HepG2 (cell line): ENCODE results near the gene NRAP. TPM values are rescaled to one million over a fixed set of nuclear protein-coding genes. Genes with fewer than 3 reads are reported as not detected.

Experiments
- ATAC-seq: fragments of 200-7000 bp; cut with Tn5 transposase; 3 replicates; pipeline ENCODE4 v1.9.1; 2020; ENCODE audit warnings: mild to moderate bottlenecking, moderate library complexity
- BruUV-seq: library from RNA; stranded (reverse); fragments of 400-500 nt; replicated peaks from 2 replicates; lab custom pipeline; 2021; lab: Mats Ljungman, UMichigan
- CTCF ChIA-PET: fragments of 300-600 bp; formaldehyde crosslinking; extraction: SDS; loops from one replicate; lab custom pipeline; 2021; ENCODE audit warnings: low total read pairs, inconsistent platforms, low intra/inter-chr PET ratio; lab: Yijun Ruan, JAX
- POLR2A ChIA-PET: fragments of 350-600 bp; sonication (Branson Sonifier 250); formaldehyde crosslinking; loops from one replicate; lab custom pipeline; 2020; ENCODE audit warnings: antibody characterized with exemption, inconsistent platforms; lab: Yijun Ruan, JAX
- DNase-seq: peaks from one replicate; pipeline ENCODE4 v3.0.0-alpha.2; 2015; ENCODE audit warnings: low spot score
- FAIRE-seq: peaks from 3 replicates; lab custom pipeline; 2011; peaks lifted over from hg19 to GRCh38; lab: Jason Lieb, UNC
- H2AFZ ChIP-seq: one replicate; pipeline ENCODE4 v1.6.1; 2011; ENCODE audit warnings: low read length, inconsistent platforms
- H3K27ac ChIP-seq: fragments of 300-600 bp; 3 replicates; pipeline ENCODE4 v1.8.0; 2011; ENCODE audit warnings: mixed run types, mild to moderate bottlenecking, mixed read lengths, low read length, inconsistent platforms; ENCODE audit not compliant: insufficient read depth; ENCODE audit errors: extremely low read length
- H3K27me3 ChIP-seq, 2 experiments: fragments of 200-600 bp in 1 of 2; 2 replicates in 1 of 2; 3 replicates in 1 of 2; pipeline versions ENCODE4 v1.6.0 to v1.8.0; 2011; ENCODE audit warnings: low read length in 2 of 2, mild to moderate bottlenecking in 2 of 2, moderate library complexity in 2 of 2, inconsistent platforms in 1 of 2; ENCODE audit not compliant: insufficient read depth in 2 of 2, control insufficient read depth in 1 of 2
- H3K36me3 ChIP-seq, 2 experiments: fragments of 200-600 bp in 1 of 2; replicated peaks in 1 of 2; 2 replicates in 1 of 2; 3 replicates in 1 of 2; pipeline versions ENCODE4 v1.5.1 to v1.8.0; 2011; ENCODE audit warnings: low read length in 2 of 2, inconsistent platforms in 1 of 2; ENCODE audit not compliant: insufficient read depth in 2 of 2, control insufficient read depth in 1 of 2
- H3K4me1 ChIP-seq: 2 replicates; pipeline ENCODE4 v1.5.1; 2012; ENCODE audit warnings: low read length, inconsistent platforms; ENCODE audit not compliant: insufficient read depth
- H3K4me2 ChIP-seq: 2 replicates; pipeline ENCODE4 v1.6.0; 2011; ENCODE audit warnings: low read depth, low read length, inconsistent platforms
- H3K4me3 ChIP-seq, 3 experiments: fragments of 200-600 bp in 1 of 3; sonication (generic), shearing (Covaris generic) in 1 of 3; replicated peaks in 1 of 3; 2 replicates each; pipeline ENCODE4 v1.5.1; 2011 to 2016; ENCODE audit warnings: low read length in 3 of 3, inconsistent platforms in 2 of 3, low read depth in 2 of 3, mild to moderate bottlenecking in 2 of 3, control low read depth in 1 of 3, mixed read lengths in 1 of 3; ENCODE audit not compliant: insufficient read depth in 1 of 3
- H3K79me2 ChIP-seq: one replicate; pipeline ENCODE4 v1.6.1; 2011; ENCODE audit warnings: low read length, inconsistent platforms; ENCODE audit not compliant: insufficient read depth
- H3K9ac ChIP-seq: 2 replicates; pipeline ENCODE4 v1.6.0; 2011; ENCODE audit warnings: mild to moderate bottlenecking, low read depth, low read length, inconsistent platforms; ENCODE audit not compliant: insufficient read depth
- H3K9me3 ChIP-seq: 2 replicates; pipeline ENCODE4 v1.5.1; 2012; ENCODE audit warnings: mild to moderate bottlenecking, low read length
- H4K20me1 ChIP-seq: 2 replicates; pipeline ENCODE4 v1.6.0; 2011; ENCODE audit warnings: inconsistent platforms, mild to moderate bottlenecking, low read length, moderate library complexity; ENCODE audit not compliant: insufficient read depth
- ARID3A ChIP-seq: IDR thresholded peaks from 2 replicates; pipeline ENCODE4 v1.6.1; 2012; ENCODE audit warnings: low read depth, low read length, improper control_type of control experiment
- ETV5 ChIP-seq: IDR thresholded peaks from 2 replicates; pipeline ENCODE4 v1.6.1; 2018; ENCODE audit warnings: missing biosample characterization, missing genetic modification reagents, inconsistent platforms, borderline replicate concordance
- KLF6 ChIP-seq: IDR thresholded peaks from 2 replicates; pipeline ENCODE4 v1.8.0; 2016; ENCODE audit warnings: missing biosample characterization, missing genetic modification reagents
- PRMT3 ChIP-seq: sonication (generic); formaldehyde crosslinking; IDR thresholded peaks from 2 replicates; pipeline ENCODE4 v1.8.1; 2022; ENCODE audit warnings: low read depth, mild to moderate bottlenecking, moderate library complexity, missing genetic modification reagents, borderline replicate concordance
- RAD51 ChIP-seq: fragments of 450-650 bp; IDR thresholded peaks from 2 replicates; pipeline ENCODE4 v1.6.1; 2016; ENCODE audit warnings: borderline replicate concordance
- RXRB ChIP-seq: IDR thresholded peaks from 2 replicates; pipeline ENCODE4 v1.6.1; 2016; ENCODE audit warnings: borderline replicate concordance, missing genetic modification reagents, missing compliant biosample characterization
- SATB2 ChIP-seq: sonication (generic); formaldehyde crosslinking; IDR thresholded peaks from 2 replicates; pipeline ENCODE4 v1.5.0; 2020; ENCODE audit warnings: missing genetic modification reagents
- TCF7 ChIP-seq: sonication (generic); IDR thresholded peaks from 2 replicates; pipeline ENCODE4 v1.6.1; 2016; ENCODE audit warnings: antibody characterized with exemption, low read depth
- YEATS4 ChIP-seq: sonication (generic); formaldehyde crosslinking; IDR thresholded peaks from 2 replicates; pipeline ENCODE4 v1.4.0; 2020; ENCODE audit warnings: missing genetic modification reagents, borderline replicate concordance
- ZFP82 ChIP-seq: sonication (generic); formaldehyde crosslinking; IDR thresholded peaks from 2 replicates; pipeline ENCODE4 v1.5.1; 2020; ENCODE audit warnings: mild to moderate bottlenecking, missing genetic modification reagents, borderline replicate concordance
- ZNF138 ChIP-seq: sonication (generic); formaldehyde crosslinking; IDR thresholded peaks from 2 replicates; pipeline ENCODE4 v1.5.0; 2020; ENCODE audit warnings: mild to moderate bottlenecking, low read depth, missing genetic modification reagents
- ZNF180 ChIP-seq: sonication (generic); formaldehyde crosslinking; IDR thresholded peaks from 2 replicates; pipeline ENCODE4 v1.4.0; 2020; ENCODE audit warnings: low read depth, missing genetic modification reagents, borderline replicate concordance
- ZNF205 ChIP-seq: IDR thresholded peaks from 2 replicates; pipeline ENCODE4 v1.6.1; 2018; ENCODE audit warnings: missing biosample characterization, missing genetic modification reagents
- ZSCAN21 ChIP-seq: sonication (generic); formaldehyde crosslinking; IDR thresholded peaks from 2 replicates; pipeline ENCODE4 v1.8.0; 2022; ENCODE audit warnings: mild to moderate bottlenecking, missing genetic modification reagents, moderate library complexity, borderline replicate concordance
- ZSCAN5A ChIP-seq: sonication (generic); formaldehyde crosslinking; IDR thresholded peaks from 2 replicates; pipeline ENCODE4 v1.8.0; 2022; ENCODE audit warnings: mild to moderate bottlenecking, missing genetic modification reagents, borderline replicate concordance
- WGBS: methylation state at CpG from one replicate; pipeline ENCODE4 v1.1.6; 2017; ENCODE audit warnings: low lambda C conversion rate; 5-methylcytosine and 5-hydroxymethylcytosine counted together
- in situ Hi-C: cut with HindIII; loops from 2 replicates; pipeline ENCODE4 v1.10.0; 2017; ENCODE audit warnings: low pct_unique_long_range_greater_than_20kb; ENCODE audit not compliant: extremely low pct_ligation_motif_present
- intact Hi-C: fragments of 100-400 bp; cut with micrococcal nuclease; formaldehyde crosslinking; loops from one replicate; pipeline ENCODE4 v1.10.0; 2022; ENCODE audit not compliant: unreplicated experiment
- polyA plus RNA-seq, 8 experiments: library from polyadenylated mRNA; depleted of rRNA in 3 of 8; stranded (reverse) in 7 of 8; unstranded in 1 of 8; fragments of >200 nt; fragmentation: Illumina TruSeq in 4 of 8; extraction: Trizol in 4 of 8; gene quantifications; 2 replicates each; pipeline versions ENCODE4 v1.2.1 to v1.2.3, GENCODE V29; 2011 to 2016; ENCODE audit warnings: low read depth in 4 of 8, missing spikeins in 1 of 8, mixed read lengths in 1 of 8; ENCODE audit not compliant: insufficient read depth in 1 of 8
- total RNA-seq, 5 experiments: library from RNA; depleted of rRNA; stranded (reverse); fragments of >200 nt; fragmentation: Illumina TruSeq; extraction: Trizol; gene quantifications; 2 replicates each; pipeline ENCODE4 v1.2.3, GENCODE V29; 2016; ENCODE audit warnings: low read depth in 1 of 5

Gene NRAP
- total and polyA plus RNA-seq, 2 of the 13 experiments (the other 11 are each of a cell fraction or from before 2014, with no cell fraction given) = not detected

- ATAC-seq = no peak
Measured at GRCh38 chr10:113557903-113558321, 105.9 kb downstream of the NRAP start.

GRCh38 chr10:113557424-113557862, 106.4 kb downstream of the NRAP start:
- no peaks in the 10 kb centered on the region for H3K79me2 ChIP-seq
- CTCF ChIA-PET = no interaction called here
- ATAC-seq (no peak), FAIRE-seq (no peak), DNase-seq (no peak)
- no peak overlapping the region for H3K9ac ChIP-seq
- POLR2A ChIA-PET = no interaction called here
- in situ Hi-C loops = no loop called here
- H3K27ac ChIP-seq = no peak overlapping the region
- BruUV-seq = no TSS peak
- 72% methylated on average over 9 of the region's 9 CpGs for WGBS
- no peak overlapping the region for H3K4me2 ChIP-seq
- no peaks in the 10 kb centered on the region for H3K36me3 ChIP-seq
- intact Hi-C loops = no loop called here
- no peaks in the 10 kb centered on the region for H4K20me1 ChIP-seq
- H3K4me1 ChIP-seq = peaks cover 21% of the 10 kb centered on the region
- H3K9me3 ChIP-seq = no peaks in the 10 kb centered on the region
- peaks cover 0 to 4% of the 10 kb centered on the region in 2 experiments; a peak in 1 of 5 replicates for H3K27me3 ChIP-seq
- no peak overlapping the region for H2AFZ ChIP-seq
- H3K4me3 ChIP-seq = no peak overlapping the region
- TF ChIP-seq RAD51 (no peak), ARID3A (no peak), ETV5 (no peak), ZSCAN21 (no peak), PRMT3 (CRISPR knock-in tag) (no peak), TCF7 (no peak), ZNF138 (CRISPR knock-in tag) (no peak), KLF6 (no peak), YEATS4 (no peak), ZSCAN5A (CRISPR knock-in tag) (no peak), SATB2 (CRISPR knock-in tag) (no peak), ZFP82 (no peak), ZNF205 (no peak)

More at GRCh38 chr10:113557903-113558321, 105.9 kb downstream of the NRAP start:
- no peak overlapping the region for H3K27ac ChIP-seq
- no peaks in the 10 kb centered on the region for H3K9me3 ChIP-seq
- WGBS = 60% methylated on average over 9 of the region's 9 CpGs
- ChIA-PET CTCF (no interaction called here), POLR2A (no interaction called here)
- peaks cover 21% of the 10 kb centered on the region for H3K4me1 ChIP-seq
- H3K27me3 ChIP-seq = peaks cover 0 to 4% of the 10 kb centered on the region in 2 experiments; a peak in 1 of 5 replicates
- H3K4me3 ChIP-seq = no peak overlapping the region
- no peaks in the 10 kb centered on the region for H4K20me1 ChIP-seq
- in situ Hi-C loops (no loop called here), intact Hi-C loops (no loop called here)
- DNase-seq (no peak), FAIRE-seq (no peak)
- H3K9ac ChIP-seq = no peak overlapping the region
- H2AFZ ChIP-seq = no peak overlapping the region
- H3K79me2 ChIP-seq = no peaks in the 10 kb centered on the region
- H3K36me3 ChIP-seq = no peaks in the 10 kb centered on the region
- no peak for TF ChIP-seq RXRB (CRISPR knock-in tag)
- no peak for TF ChIP-seq ZNF180 (CRISPR knock-in tag)
- no peak overlapping the region for H3K4me2 ChIP-seq
- no TSS peak for BruUV-seq
